Measurements from ENCODE around the gene SLC30A5.

DNA sequence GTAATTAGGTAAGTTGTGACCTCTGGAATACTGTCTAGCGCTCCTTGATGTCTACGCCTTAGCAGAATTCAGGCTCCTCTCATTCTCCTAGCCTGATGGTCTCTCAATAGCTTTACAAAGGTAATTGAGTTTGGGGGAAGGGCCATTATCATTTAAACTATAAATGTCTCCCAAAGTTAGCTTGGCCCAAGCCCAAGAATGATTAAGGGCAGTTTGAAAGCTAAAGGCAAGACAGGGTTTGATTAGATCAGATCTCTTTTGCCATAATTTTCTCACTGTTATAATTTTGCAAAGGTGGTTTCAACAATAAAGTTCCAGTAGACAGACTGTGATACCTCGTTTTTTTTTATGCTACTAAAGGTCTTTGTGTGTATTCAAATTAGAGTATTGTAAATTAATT lies 3.7 kb upstream of the SLC30A5 start:
- TF ChIP-seq, protein P1, sequence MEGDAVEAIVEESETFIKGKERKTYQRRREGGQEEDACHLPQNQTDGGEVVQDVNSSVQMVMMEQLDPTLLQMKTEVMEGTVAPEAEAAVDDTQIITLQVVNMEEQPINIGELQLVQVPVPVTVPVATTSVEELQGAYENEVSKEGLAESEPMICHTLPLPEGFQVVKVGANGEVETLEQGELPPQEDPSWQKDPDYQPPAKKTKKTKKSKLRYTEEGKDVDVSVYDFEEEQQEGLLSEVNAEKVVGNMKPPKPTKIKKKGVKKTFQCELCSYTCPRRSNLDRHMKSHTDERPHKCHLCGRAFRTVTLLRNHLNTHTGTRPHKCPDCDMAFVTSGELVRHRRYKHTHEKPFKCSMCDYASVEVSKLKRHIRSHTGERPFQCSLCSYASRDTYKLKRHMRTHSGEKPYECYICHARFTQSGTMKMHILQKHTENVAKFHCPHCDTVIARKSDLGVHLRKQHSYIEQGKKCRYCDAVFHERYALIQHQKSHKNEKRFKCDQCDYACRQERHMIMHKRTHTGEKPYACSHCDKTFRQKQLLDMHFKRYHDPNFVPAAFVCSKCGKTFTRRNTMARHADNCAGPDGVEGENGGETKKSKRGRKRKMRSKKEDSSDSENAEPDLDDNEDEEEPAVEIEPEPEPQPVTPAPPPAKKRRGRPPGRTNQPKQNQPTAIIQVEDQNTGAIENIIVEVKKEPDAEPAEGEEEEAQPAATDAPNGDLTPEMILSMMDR (IDR thresholded peaks at IDR 0.05) = no peak
- TF ChIP-seq POLR2AphosphoS5 (IDR thresholded peaks at IDR 0.05) = no peak
